Measurements from ENCODE around the gene TEK. TPM values are rescaled to one million over a fixed set of nuclear protein-coding genes. Genes with fewer than 3 reads are reported as not detected.

Gene TEK
- total and polyA plus RNA-seq, 2 donors (not counting 1 experiment from before 2014, with no cell fraction given) = not detected

GRCh38 chr9:27124151-27124550 lies 15.1 kb downstream of the TEK start:
- ChIA-PET POLR2A (no interaction called here), CTCF (no interaction called here)
- no peaks in the 10 kb centered on the region for H3K36me3 ChIP-seq (replicated peaks in 1 of 2; ENCODE audit: control extremely low read depth in 1 of 2, control insufficient read depth in 1 of 2, extremely low read depth in 1 of 2, insufficient read depth in 2 of 2, low read length in 1 of 2)
- intact Hi-C loops (cut with micrococcal nuclease) = no loop called here
- WGBS (ENCODE audit: insufficient coverage) = 89% methylated on average over 3 of the region's 3 CpGs
- no peaks in the 10 kb centered on the region for H3K9me3 ChIP-seq (ENCODE audit: control extremely low read depth in 1 of 3, control insufficient read depth in 2 of 3, insufficient read depth in 1 of 3, low read length in 2 of 3)
- H3K27ac ChIP-seq (ENCODE audit: low read length in 2 of 2) = no peak overlapping the region
- Mint-ChIP-seq H3K27ac (no peak overlapping the region), H3K4me1 (no peaks in the 10 kb centered on the region), H3K27me3 (no peaks in the 10 kb centered on the region), H3K9me3 (ENCODE audit: insufficient read depth) (peaks cover 2% of the 10 kb centered on the region), H3K4me3 (no peak overlapping the region)
- no peaks in the 10 kb centered on the region for H4K20me1 ChIP-seq (ENCODE audit: control insufficient read depth, insufficient read depth, low read length, poor library complexity, severe bottlenecking)
- H3K9ac ChIP-seq (ENCODE audit: low read length) = no peak overlapping the region
- H3K4me2 ChIP-seq (replicated peaks; ENCODE audit: low read depth, low read length, poor library complexity, severe bottlenecking) = no peak overlapping the region
- H3K4me1 ChIP-seq (ENCODE audit: control insufficient read depth in 2 of 2, insufficient read depth in 2 of 2, low read length in 2 of 2) = no peaks in the 10 kb centered on the region
- no peaks in the 10 kb centered on the region for H3K27me3 ChIP-seq (replicated peaks in 1 of 4; ENCODE audit: control extremely low read depth in 1 of 4, control insufficient read depth in 3 of 4, insufficient read depth in 4 of 4, low read length in 3 of 4)
- H2AFZ ChIP-seq (ENCODE audit: insufficient read depth, low read depth, low read length, poor library complexity, severe bottlenecking) = no peak overlapping the region
- no peak for DNase-seq
- ATAC-seq (ENCODE audit: low read depth) = no peak
- no peaks in the 10 kb centered on the region for H3K79me2 ChIP-seq (ENCODE audit: control insufficient read depth, insufficient read depth, low read length)
- H3K4me3 ChIP-seq (ENCODE audit: control extremely low read depth in 1 of 5, extremely low read depth in 1 of 5, insufficient read depth in 1 of 5, low read depth in 2 of 5, low read length in 4 of 5) = no peak overlapping the region
- TF ChIP-seq EZH2 (IDR thresholded peaks at IDR 0.05; ENCODE audit: borderline replicate concordance, insufficient read depth, low read depth, low read length, poor library complexity, severe bottlenecking) (no peak), CTCF (IDR thresholded peaks at IDR 0.05) (no peak)

- Histone ChIP-seq H3K4me1 (ENCODE audit: control insufficient read depth in 2 of 2, insufficient read depth in 2 of 2, low read length in 2 of 2) (no peaks in the 10 kb centered on the region), H3K79me2 (ENCODE audit: control insufficient read depth, insufficient read depth, low read length) (no peaks in the 10 kb centered on the region), H3K36me3 (replicated peaks in 1 of 2; ENCODE audit: control extremely low read depth in 1 of 2, control insufficient read depth in 1 of 2, extremely low read depth in 1 of 2, insufficient read depth in 2 of 2, low read length in 1 of 2) (no peaks in the 10 kb centered on the region), H3K9ac (ENCODE audit: low read length) (no peak overlapping the region), H4K20me1 (ENCODE audit: control insufficient read depth, insufficient read depth, low read length, poor library complexity, severe bottlenecking) (no peaks in the 10 kb centered on the region), H3K27ac (ENCODE audit: low read length in 2 of 2) (no peak overlapping the region), H3K27me3 (replicated peaks in 1 of 4; ENCODE audit: control extremely low read depth in 1 of 4, control insufficient read depth in 3 of 4, insufficient read depth in 4 of 4, low read length in 3 of 4) (no peaks in the 10 kb centered on the region), H3K9me3 (ENCODE audit: control extremely low read depth in 1 of 3, control insufficient read depth in 2 of 3, insufficient read depth in 1 of 3, low read length in 2 of 3) (no peaks in the 10 kb centered on the region), H2AFZ (ENCODE audit: insufficient read depth, low read depth, low read length, poor library complexity, severe bottlenecking) (no peak overlapping the region), H3K4me2 (replicated peaks; ENCODE audit: low read depth, low read length, poor library complexity, severe bottlenecking) (no peak overlapping the region), H3K4me3 (ENCODE audit: control extremely low read depth in 1 of 5, extremely low read depth in 1 of 5, insufficient read depth in 1 of 5, low read depth in 2 of 5, low read length in 4 of 5) (no peak overlapping the region)
- no peak overlapping the region for H3K27ac Mint-ChIP-seq
- intact Hi-C loops (cut with micrococcal nuclease) = no loop called here
- H3K27me3 Mint-ChIP-seq = no peaks in the 10 kb centered on the region
- ChIA-PET POLR2A (no interaction called here), CTCF (no interaction called here)
- 99% methylated on average over 4 of the region's 4 CpGs for WGBS (ENCODE audit: insufficient coverage)
- no peaks in the 10 kb centered on the region for H3K4me1 Mint-ChIP-seq
- TF ChIP-seq CTCF (IDR thresholded peaks at IDR 0.05) = no peak
- no peak for TF ChIP-seq EZH2 (IDR thresholded peaks at IDR 0.05; ENCODE audit: borderline replicate concordance, insufficient read depth, low read depth, low read length, poor library complexity, severe bottlenecking)
- DNase-seq (no peak), ATAC-seq (ENCODE audit: low read depth) (no peak)
- peaks cover 2% of the 10 kb centered on the region for H3K9me3 Mint-ChIP-seq (ENCODE audit: insufficient read depth)
- no peak overlapping the region for H3K4me3 Mint-ChIP-seq
Observed at GRCh38 chr9:27125030-27125429, 16.0 kb downstream of the TEK start.
